Testis (tissue), 3 donors: Measurements from ENCODE around the gene NT5E. TPM values are rescaled to one million over a fixed set of nuclear protein-coding genes. Genes with fewer than 3 reads are reported as not detected.
A peak's percentile ranks its signal among the peaks of the same experiment; 100 is the strongest.

Source experiments
- DNase-seq: peaks from one replicate; pipeline ENCODE4 v3.0.0-alpha.2; 2019
- H3K27ac ChIP-seq, 2 donors: fragments of 200-600 bp; sonication (generic); one replicate each; pipeline ENCODE4 v1.5.1; 2019
- H3K27me3 ChIP-seq: fragments of 200-600 bp; sonication (generic); one replicate; pipeline ENCODE4 v1.5.1; 2019
- H3K36me3 ChIP-seq: fragments of 200-600 bp; sonication (generic); one replicate; pipeline ENCODE4 v1.5.1; 2017; ENCODE audit warnings: low read depth; ENCODE audit errors: missing control alignments
- H3K4me1 ChIP-seq: fragments of 200-600 bp; sonication (generic); one replicate; pipeline ENCODE4 v1.5.1; 2019
- H3K4me3 ChIP-seq, 2 donors: fragments of 200-600 bp; sonication (generic); one replicate each; pipeline ENCODE4 v1.5.1; 2017 to 2019
- H3K9me3 ChIP-seq: fragments of 200-600 bp; sonication (generic); one replicate; pipeline ENCODE4 v1.5.1; 2017
- POLR2A ChIP-seq: fragments of 450-650 bp; IDR thresholded peaks from one replicate; pipeline ENCODE4 v1.6.1; 2017; ENCODE audit warnings: antibody characterized with exemption, mild to moderate bottlenecking, moderate library complexity
- WGBS, 2 donors: methylation state at CpG; one replicate each; pipeline ENCODE4 v1.1.5; 2018; 5-methylcytosine and 5-hydroxymethylcytosine counted together
- intact Hi-C: fragments of 100-400 bp; cut with DNase I; formaldehyde crosslinking; loops from one replicate; pipeline ENCODE4 v1.15.1; 2023; ENCODE audit warnings: low total_unique reads
- polyA plus RNA-seq: library from polyadenylated mRNA; stranded (reverse); fragments of 350-450 nt; fragmentation: Illumina TruSeq; extraction: RNeasy Lipid Tissue Mini Kit (QIAGEN cat#74804); gene quantifications from one replicate; pipeline ENCODE4 v1.2.3, GENCODE V29; 2014; ENCODE audit warnings: low read depth, low replicate concordance; ENCODE audit not compliant: insufficient read depth
- total RNA-seq, 2 donors: library from RNA; depleted of rRNA; stranded (reverse); fragments of >200 nt; gene quantifications; one replicate each; pipeline ENCODE4 v1.2.3, GENCODE V29; 2016
- TF ChIP-seq, protein P1 (sequence below), 3 experiments: fragments of 450-650 bp in 2 of 3; fragments of 200-600 bp in 1 of 3; sonication (generic) in 1 of 3; IDR thresholded peaks; one replicate each; pipeline ENCODE4 v1.5.1; 2016 to 2019; ENCODE audit warnings: antibody characterized with exemption in 3 of 3, mild to moderate bottlenecking in 2 of 3, moderate library complexity in 1 of 3

NT5E gene
- total and polyA plus RNA-seq, 3 donors from 2014 or later = 32.3 to 33.8 (median 32.4) TPM

DNA sequence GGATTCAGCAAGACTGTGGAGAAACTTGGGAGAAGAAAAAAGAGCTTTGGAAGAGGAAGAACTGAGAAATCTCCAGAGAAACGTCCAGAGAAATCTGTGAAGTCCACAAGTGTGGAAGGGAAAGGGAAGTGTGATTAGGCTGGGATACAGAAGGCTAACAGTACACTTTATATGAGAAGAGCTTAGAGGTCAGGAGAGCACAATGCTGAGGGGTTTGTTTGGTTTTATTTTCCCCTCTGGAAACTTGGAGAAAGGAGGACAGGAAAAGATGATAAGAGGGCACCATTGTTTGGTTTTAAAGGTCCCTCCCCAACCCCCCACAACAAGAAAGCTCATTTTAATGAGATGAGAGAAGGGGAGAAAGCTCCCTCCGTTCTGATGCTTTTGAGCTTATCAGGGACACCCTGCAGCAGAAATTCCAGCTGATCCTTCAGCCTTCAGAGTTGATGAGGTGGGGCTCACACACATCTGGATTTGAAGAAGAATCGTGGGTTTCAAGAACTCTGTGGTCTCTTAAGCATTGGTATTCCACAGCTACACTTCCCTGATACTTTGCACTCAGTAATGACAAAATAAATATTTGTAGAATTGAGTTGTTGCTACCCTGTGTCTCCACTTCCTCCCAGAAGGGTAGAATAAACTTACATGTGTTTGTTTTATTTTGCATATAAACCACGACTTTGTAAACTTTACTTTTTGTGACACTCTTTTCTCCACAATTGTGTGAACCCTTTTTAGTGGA, 1.9 kb downstream of the NT5E start:
- Histone ChIP-seq H3K27ac (peak overlapping the region; percentile 11 to 94), H3K36me3 (no peaks in the 10 kb centered on the region), H3K9me3 (no peaks in the 10 kb centered on the region), H3K27me3 (no peaks in the 10 kb centered on the region), H3K4me3 (peak overlapping the region in 1 of 2 donors; percentile 74), H3K4me1 (peaks cover 4% of the 10 kb centered on the region)
- DNase-seq = no peak
- 32 to 34% methylated on average over 4 of the region's 4 CpGs for WGBS, 2 donors
- intact Hi-C loops = no loop called here
- TF ChIP-seq POLR2A = no peak
- TF ChIP-seq, protein P1, sequence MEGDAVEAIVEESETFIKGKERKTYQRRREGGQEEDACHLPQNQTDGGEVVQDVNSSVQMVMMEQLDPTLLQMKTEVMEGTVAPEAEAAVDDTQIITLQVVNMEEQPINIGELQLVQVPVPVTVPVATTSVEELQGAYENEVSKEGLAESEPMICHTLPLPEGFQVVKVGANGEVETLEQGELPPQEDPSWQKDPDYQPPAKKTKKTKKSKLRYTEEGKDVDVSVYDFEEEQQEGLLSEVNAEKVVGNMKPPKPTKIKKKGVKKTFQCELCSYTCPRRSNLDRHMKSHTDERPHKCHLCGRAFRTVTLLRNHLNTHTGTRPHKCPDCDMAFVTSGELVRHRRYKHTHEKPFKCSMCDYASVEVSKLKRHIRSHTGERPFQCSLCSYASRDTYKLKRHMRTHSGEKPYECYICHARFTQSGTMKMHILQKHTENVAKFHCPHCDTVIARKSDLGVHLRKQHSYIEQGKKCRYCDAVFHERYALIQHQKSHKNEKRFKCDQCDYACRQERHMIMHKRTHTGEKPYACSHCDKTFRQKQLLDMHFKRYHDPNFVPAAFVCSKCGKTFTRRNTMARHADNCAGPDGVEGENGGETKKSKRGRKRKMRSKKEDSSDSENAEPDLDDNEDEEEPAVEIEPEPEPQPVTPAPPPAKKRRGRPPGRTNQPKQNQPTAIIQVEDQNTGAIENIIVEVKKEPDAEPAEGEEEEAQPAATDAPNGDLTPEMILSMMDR (IDR thresholded peaks at IDR 0.05) = no peak

DNA sequence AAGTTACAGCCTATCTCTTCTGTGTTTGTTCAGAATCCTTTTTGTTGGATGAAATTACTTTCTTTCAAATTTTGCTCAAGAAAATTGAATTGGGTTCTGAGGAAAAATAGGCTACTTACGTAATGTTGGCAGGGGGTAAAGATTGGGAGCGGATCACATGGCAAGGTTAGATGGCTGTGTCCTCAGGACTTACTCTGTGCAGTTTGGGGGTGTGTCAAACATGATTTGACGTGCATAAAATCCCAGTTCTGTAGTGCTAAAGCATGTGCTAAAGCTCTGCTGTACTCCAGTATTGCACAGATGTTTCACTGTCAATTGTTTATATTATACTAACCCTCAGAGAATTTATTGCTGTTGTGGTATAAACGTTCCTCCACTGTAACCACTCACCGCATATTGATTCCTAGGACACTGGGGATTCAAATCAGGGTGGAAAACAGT, 2.6 kb downstream of the NT5E start:
- 74 to 79% methylated on average over 5 of the region's 5 CpGs for WGBS, 2 donors
- Histone ChIP-seq H3K27ac (peak overlapping the region in 1 of 2 donors; percentile 30), H3K27me3 (no peaks in the 10 kb centered on the region), H3K9me3 (no peaks in the 10 kb centered on the region), H3K36me3 (no peaks in the 10 kb centered on the region), H3K4me3 (no peak overlapping the region), H3K4me1 (peaks cover 4% of the 10 kb centered on the region)
- TF ChIP-seq, protein P1 (IDR thresholded peaks at IDR 0.05) = no peak
- no peak for TF ChIP-seq POLR2A
- intact Hi-C loops = no loop called here
- no peak for DNase-seq

GRCh38 chr6:85453052-85453451, 3.2 kb downstream of the NT5E start:
- WGBS, 2 donors = 86 to 88% methylated on average over 2 of the region's 2 CpGs
- Histone ChIP-seq H3K27me3 (no peaks in the 10 kb centered on the region), H3K9me3 (no peaks in the 10 kb centered on the region), H3K36me3 (no peaks in the 10 kb centered on the region), H3K4me1 (peaks cover 8% of the 10 kb centered on the region), H3K27ac (peak overlapping the region in 1 of 2 donors; percentile 30), H3K4me3 (no peak overlapping the region)
- intact Hi-C loops = no loop called here
- TF ChIP-seq POLR2A = no peak
- TF ChIP-seq, protein P1 (IDR thresholded peaks at IDR 0.05) = no peak
- no peak for DNase-seq

DNA sequence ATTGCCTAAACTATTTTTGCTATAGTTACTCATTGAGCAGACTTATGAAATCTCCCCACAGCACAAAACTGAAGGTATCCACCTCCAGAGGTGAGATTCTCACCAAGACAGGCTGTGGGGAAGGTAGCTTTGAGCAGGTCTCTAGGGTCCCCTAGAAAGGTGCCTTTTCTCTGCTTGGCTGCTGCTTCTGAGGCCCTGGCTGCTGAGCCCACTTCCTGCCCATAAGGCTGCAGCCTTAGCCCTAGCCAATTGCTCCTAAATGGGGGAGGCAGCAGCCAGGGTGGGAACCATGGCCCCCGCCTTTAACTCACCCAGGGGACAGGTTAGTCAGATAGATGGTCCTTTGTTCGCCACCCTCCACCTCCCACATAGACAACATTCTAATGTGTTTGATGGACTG, 3.6 kb downstream of the NT5E start:
- whole genome bisulfite sequencing, 2 donors = 89% methylated on average over 2 of the region's 2 CpGs
- intact Hi-C loops = no loop called here
- no peak for TF ChIP-seq POLR2A
- TF ChIP-seq, protein P1 (IDR thresholded peaks at IDR 0.05) = no peak
- H3K4me1 ChIP-seq = peaks cover 11% of the 10 kb centered on the region
- no peaks in the 10 kb centered on the region for H3K27me3 ChIP-seq
- H3K4me3 ChIP-seq = no peak overlapping the region
- DNase-seq = no peak
- H3K36me3 ChIP-seq = no peaks in the 10 kb centered on the region
- no peaks in the 10 kb centered on the region for H3K9me3 ChIP-seq
- H3K27ac ChIP-seq = no peak overlapping the region
